ENCODE measurements around the gene ANLN.

ANLN gene, protein sequence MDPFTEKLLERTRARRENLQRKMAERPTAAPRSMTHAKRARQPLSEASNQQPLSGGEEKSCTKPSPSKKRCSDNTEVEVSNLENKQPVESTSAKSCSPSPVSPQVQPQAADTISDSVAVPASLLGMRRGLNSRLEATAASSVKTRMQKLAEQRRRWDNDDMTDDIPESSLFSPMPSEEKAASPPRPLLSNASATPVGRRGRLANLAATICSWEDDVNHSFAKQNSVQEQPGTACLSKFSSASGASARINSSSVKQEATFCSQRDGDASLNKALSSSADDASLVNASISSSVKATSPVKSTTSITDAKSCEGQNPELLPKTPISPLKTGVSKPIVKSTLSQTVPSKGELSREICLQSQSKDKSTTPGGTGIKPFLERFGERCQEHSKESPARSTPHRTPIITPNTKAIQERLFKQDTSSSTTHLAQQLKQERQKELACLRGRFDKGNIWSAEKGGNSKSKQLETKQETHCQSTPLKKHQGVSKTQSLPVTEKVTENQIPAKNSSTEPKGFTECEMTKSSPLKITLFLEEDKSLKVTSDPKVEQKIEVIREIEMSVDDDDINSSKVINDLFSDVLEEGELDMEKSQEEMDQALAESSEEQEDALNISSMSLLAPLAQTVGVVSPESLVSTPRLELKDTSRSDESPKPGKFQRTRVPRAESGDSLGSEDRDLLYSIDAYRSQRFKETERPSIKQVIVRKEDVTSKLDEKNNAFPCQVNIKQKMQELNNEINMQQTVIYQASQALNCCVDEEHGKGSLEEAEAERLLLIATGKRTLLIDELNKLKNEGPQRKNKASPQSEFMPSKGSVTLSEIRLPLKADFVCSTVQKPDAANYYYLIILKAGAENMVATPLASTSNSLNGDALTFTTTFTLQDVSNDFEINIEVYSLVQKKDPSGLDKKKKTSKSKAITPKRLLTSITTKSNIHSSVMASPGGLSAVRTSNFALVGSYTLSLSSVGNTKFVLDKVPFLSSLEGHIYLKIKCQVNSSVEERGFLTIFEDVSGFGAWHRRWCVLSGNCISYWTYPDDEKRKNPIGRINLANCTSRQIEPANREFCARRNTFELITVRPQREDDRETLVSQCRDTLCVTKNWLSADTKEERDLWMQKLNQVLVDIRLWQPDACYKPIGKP

GRCh38 chr7:36389371-36390198 is at the start of gene ANLN:
ANLN (plus strand) TSS chr7:36389862; CDS start chr7:36390027, 165 bp downstream.
- DNase-seq, result peak; percentile 89

- DNase-seq, result no peak
Measured at GRCh38 chr7:36343548-36343947, 46.1 kb upstream of the ANLN start.

DNA sequence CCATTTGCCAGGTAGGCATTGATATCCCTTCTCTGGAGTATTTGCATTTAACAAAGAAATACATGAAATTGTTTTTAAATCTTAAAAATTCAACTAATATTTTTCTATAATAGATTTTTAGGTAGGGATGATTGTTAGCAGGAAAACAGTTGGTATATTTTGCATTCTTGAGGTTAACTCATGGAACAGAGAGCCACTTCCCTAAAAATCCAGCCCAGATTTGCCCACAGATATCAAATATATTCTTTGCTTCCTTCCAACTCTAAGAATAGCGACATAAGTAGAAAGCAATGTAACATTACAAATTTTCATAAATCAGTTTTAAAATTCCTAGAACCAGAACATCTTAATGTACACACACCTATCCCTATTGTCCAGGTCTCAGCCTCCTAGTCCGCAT is 45.0 kb upstream of the ANLN start:
- no peak for DNase-seq

DNA sequence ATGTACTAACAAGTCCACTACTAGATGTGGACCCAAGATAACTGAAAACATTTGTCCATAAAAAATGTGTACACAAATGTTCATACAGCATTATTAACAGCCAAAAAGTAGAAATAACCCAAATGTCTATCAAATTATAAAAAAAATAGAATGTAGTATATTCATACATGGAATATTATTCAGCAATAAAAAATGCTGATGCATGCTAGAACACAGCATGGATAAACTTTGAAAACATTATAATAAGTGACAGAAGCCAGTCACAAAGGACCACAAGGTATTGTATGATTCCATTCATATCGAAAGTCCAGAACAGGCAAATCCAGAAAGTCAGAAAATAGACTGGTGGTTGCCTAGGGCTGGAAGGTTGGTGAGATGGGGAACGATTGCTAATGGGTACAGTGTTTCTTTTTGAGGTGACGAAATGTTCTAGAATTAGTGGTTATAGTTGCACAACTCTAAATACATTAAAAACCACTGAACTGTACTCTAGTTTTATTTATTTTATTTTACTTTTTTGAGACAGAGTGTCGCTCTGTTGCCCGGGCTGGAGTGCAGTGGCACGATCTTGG is 43.3 kb upstream of the ANLN start:
- DNase-seq, result no peak

GRCh38 chr7:36348256-36348655 is 41.4 kb upstream of the ANLN start:
- DNase-seq, result no peak

GRCh38 chr7:36348771-36349170 is 40.9 kb upstream of the ANLN start:
- DNase-seq, result no peak

GRCh38 chr7:36349626-36350025 is 40.0 kb upstream of the ANLN start:
- no peak for DNase-seq

DNA sequence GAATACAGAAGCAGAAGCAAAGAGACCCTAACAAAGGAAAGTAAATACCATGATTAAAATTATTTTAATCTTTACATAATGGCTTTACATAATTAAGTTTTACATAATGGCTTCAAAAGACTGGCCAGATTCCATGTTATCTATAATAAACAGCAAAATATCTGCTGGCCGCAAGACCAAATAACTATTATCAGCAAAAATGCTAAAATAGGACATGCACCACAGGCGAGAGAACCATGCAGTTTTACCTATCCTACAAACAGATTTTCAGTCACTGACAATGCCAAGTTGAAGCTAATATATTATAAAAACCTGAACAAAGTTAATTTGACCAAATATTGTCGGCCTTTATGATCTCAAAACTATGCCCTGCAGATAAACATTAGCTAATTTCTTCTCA is 34.2 kb upstream of the ANLN start:
- DNase-seq, result no peak

DNA sequence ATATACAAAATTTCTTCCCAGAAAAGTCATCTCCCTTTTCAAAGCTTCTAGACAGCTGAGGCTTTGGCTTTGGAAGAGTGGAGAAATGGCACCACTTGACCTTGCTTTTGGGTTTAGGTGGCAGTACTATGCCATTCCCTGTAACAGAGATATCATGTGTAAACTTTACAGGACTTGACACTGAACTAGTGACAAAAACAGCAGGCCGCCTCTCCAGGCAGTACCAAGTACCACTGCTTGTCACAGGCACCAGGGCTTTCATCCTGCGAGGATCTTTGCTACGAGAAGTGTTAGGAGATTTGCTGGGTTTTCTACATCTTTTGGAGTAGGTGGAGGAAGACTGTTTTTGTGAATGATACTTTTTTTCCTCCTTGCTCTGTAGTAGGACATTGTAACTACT is 32.6 kb upstream of the ANLN start:
- DNase-seq, result no peak

- DNase-seq, result no peak
Measured at GRCh38 chr7:36358589-36358988, 31.1 kb upstream of the ANLN start.

DNA sequence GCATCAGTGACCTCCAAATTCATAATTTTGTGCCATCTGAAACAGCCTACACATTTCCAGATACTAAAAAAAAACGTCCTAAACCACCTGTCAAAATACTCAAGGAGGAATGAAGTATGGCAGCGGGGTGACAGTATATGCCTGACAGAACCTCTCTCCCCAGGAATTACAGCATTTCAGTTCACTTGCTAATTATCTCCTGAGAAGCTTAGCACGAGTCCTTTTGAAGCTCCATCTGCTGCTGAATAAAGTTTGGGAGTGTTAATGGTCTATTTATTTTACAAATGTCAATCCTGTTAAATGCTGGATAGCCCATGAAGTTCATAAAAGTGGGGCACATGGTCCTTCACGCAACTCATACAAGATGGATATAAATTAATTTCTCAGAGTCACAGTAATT is 29.4 kb upstream of the ANLN start:
- no peak for DNase-seq

GRCh38 chr7:36361227-36361626 is 28.4 kb upstream of the ANLN start:
- DNase-seq, result no peak

DNA sequence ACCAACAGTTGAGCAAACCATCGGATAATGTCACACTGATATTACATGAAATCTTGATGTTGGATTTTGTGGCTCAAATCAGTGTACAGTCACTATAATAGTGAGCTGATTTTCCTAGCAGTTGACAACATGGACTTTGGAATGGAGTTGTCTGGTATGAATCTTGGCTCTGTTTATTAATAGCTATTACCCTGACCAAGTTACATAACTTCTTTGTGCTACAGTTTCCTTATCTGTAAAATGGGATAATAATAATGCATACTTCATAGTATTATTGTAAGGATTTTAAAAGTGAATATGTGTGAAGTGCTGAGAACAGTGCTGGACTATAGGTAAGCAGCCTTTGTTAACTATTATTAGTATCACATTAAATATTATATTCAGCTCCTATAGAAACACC is 26.1 kb upstream of the ANLN start:
- DNase-seq, result no peak

- no peak for DNase-seq
Measured at GRCh38 chr7:36366005-36366717, 23.5 kb upstream of the ANLN start.

DNA sequence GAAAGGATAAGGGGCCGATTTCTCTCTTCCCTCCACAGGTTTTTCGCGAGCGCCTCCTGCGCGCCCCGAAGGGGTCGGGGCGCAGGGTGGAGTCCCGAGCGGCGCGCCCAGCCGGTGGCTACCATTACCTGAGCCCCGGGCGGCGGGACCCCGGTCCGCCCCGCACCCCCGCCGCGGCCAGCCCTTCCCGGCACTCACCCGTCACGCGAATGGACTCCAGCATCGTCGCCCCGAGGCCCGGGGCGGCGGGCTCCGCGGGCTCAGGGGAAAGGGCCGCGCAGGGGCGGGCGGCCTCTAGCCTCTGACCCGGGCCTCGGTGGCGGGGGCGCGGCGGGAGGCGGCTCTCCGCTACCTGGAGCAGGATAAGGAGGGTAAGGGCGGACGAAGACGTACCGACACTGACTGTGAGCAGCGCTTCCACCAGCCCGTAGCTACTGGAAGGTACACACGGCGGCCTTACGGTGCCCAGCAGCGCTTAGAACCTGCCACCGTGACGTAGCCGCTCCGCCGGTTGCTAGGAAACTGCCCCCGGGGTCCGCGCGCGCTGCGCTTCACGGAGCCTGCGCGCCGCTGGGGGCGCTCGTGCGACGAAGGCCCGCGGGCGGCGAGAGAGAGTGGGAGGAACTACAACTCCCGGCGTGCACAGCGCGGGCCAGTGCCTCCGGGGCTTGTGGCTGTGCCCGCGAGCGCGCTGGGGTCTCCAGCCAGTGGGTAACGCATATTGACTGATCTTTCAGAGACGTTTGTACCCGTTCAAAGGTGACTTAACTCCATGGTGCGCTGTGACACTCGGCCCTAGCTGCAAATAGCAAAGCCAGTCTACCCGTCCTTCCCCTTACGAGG is 22.7 kb upstream of the ANLN start:
- no peak for DNase-seq

- DNase-seq, result no peak
Measured at GRCh38 chr7:36367561-36368077, 22.0 kb upstream of the ANLN start.

DNA sequence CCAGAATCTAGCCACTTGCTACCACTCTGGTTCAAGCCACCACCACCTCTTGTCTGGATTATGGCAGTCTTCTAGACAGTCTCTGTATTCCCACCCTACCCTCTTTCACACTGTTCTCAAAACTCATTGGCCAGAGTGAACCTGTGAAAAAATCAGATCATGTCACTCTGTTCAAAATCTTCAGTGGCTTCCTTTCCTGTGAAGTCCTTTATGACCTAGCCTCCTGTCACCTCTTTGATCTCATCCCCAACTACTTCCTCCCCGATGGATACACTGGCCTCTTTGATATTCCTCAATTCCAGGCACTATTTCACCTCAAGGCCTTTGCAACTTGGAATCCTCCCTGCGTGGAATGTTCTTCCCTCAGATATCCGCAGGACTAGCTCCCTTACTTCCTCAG is 21.2 kb upstream of the ANLN start:
- no peak for DNase-seq

DNA sequence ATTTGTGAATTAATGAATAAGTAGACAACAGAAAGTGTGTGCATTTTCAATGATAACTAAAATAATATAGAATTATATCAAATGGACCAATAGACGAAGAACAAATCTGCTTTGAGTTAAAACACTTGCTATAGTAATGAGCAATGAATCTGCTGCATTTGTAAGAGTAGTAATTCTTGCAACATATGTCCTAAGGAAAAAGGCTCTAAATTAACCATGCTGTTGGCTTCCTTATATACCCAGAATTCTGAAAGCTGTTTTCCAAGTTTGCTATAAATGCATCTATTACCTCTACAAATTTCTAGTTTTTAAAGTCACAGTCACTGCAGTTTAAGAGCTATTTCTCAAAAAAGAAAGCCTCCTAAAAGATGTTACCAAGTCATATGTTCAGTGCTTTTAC is 20.5 kb upstream of the ANLN start:
- no peak for DNase-seq

DNA sequence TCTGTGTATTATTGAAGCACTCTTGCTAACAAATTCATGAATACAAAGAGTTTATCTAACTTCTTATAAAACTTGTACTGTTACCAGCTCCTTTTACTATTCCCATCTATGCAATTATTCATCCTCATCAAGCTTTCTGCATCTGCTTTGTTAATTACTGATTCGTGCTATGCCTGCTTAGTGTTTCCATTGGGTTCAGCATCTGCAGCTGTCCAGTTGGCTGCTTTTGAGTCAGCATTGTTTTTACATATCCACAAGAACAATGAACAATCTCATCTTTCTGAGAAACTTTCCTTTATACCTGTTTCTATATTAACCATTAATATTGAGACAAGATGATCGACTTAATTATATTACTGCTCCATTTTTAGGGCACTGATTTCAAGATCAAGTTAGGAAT is 19.6 kb upstream of the ANLN start:
- no peak for DNase-seq

DNA sequence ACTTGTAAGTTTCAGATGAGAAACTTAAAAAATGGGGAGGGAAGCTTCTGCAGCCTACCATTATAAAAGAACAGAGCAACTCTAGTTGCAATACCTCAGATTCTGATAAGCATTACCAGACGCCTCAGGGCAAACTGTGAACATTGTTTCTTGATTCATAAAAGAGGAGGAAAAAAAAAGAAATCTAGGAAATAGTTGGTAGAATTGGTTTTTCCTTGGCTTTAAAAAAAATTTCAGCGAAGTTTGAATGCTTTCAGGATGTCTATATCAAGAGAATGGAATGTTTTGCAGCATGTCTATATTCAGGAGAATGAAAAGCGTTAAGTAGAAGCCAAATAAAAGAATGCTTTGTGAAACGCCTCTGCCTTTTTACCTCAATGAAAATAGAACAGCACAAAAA is 17.5 kb upstream of the ANLN start:
- no peak for DNase-seq

Measured in cortex of kidney (tissue), 1 donor.